Measurements from ENCODE around the gene CHRD.
"Not testable (repeated sequence)": the region's sequence is repeated elsewhere in the genome, so short reads cannot be mapped to it uniquely, and the experiment has no call there.

The CHRD gene

DNA sequence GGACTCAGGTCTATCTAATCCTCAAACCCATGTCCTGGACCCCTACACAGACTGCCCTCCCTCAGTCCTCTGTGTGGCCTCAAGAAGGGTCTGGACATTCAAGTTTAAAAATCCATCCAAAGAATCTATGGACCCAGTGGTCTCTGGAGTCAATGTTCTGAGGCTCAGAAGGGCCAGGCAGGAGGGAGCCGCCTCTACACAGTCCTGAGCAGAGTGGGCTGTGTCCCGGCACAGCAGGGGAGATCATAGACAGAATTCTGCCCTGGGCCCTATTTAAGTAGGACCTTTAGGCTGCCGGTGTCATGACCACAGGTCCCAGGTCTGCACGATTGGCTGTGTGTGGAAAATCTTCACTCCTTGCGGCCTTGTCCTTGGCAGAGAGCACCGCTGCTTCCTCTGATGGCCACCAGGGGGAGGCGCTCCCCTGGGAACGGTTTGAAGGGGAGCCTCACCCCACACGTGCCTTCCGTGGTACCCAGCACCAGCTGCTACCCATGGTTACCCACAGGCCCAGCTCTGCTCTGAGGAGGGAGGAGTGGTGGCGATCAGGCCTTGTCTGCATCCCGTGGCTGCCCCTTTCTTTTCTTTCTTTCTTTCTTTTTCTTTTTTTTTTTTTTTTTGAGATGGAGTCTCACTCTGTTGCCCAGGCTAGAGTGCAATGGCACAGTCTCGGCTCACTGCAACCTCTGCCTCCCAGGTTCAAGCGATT lies 37.9 kb downstream of the CHRD start:
- Histone ChIP-seq H3K9me3 (ENCODE audit: control insufficient read depth, low read length) (peaks cover 1% of the 10 kb centered on the region), H3K4me3 (ENCODE audit: low read length) (no peak overlapping the region), H3K9ac (ENCODE audit: low read length) (no peak overlapping the region), H3K36me3 (ENCODE audit: control insufficient read depth, insufficient read depth, low read length, severe bottlenecking) (no peaks in the 10 kb centered on the region), H3K27me3 (replicated peaks; ENCODE audit: control insufficient read depth, insufficient read depth, low read length) (peaks cover under 1% of the 10 kb centered on the region), H3K4me1 (ENCODE audit: control insufficient read depth, insufficient read depth, low read length) (no peaks in the 10 kb centered on the region)
- peak; percentile 75 for DNase-seq (ENCODE audit: low read depth)

DNA sequence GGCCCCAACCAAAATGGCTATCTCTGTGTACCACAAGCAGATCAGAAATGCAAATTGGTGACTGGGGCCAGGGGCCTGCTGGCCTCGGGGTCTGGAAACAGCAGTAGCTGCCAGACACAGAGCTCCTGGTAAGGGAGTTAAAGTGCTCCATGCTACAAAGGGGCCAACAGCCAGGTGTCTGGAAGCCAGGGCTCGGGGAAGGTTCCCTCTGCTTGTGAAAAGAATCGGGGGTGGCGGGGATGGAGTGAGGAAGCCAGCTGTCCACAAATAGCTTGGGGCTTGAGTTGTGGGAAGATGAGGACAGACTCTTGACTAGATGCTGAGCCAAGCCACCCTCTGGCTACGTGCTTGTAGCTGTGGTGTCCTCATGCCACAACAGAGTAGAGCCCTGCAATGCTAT lies 39.3 kb downstream of the CHRD start:
- H3K27me3 ChIP-seq (replicated peaks; ENCODE audit: control insufficient read depth, insufficient read depth, low read length): peaks cover 12% of the 10 kb centered on the region
- H3K9ac ChIP-seq (ENCODE audit: low read length): no peak overlapping the region
- DNase-seq (ENCODE audit: low read depth): no peak
- H3K9me3 ChIP-seq (ENCODE audit: control insufficient read depth, low read length): peaks cover 3% of the 10 kb centered on the region
- no peak overlapping the region for H3K4me3 ChIP-seq (ENCODE audit: low read length)
- H3K36me3 ChIP-seq (ENCODE audit: control insufficient read depth, insufficient read depth, low read length, severe bottlenecking): no peaks in the 10 kb centered on the region
- H3K4me1 ChIP-seq (ENCODE audit: control insufficient read depth, insufficient read depth, low read length): no peaks in the 10 kb centered on the region

DNA sequence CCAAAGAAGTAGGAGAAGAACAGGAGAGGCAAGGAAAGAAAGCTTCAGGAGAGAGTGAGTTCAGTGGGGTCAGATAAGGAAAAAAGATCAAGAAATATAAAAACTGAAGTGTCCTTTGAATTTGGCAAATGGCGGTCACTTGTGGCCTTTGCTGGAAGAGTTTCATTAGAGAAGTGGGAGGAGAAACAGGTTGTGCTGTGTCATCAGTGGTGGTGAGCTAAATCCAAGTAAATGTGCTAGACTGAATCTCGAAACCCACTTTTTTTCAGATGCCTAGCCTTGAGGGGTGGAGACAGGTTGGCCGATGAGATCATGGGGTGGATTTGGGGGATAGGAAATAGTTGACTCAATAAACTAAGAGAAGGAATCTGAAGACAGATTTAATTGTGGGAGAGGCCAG lies 43.7 kb downstream of the CHRD start:
- H3K27me3 ChIP-seq (replicated peaks; ENCODE audit: control insufficient read depth, insufficient read depth, low read length): peaks cover 15% of the 10 kb centered on the region
- H3K9me3 ChIP-seq (ENCODE audit: control insufficient read depth, low read length): peaks cover 3% of the 10 kb centered on the region
- peaks cover 4% of the 10 kb centered on the region for H3K4me1 ChIP-seq (ENCODE audit: control insufficient read depth, insufficient read depth, low read length)
- H3K9ac ChIP-seq (ENCODE audit: low read length): no peak overlapping the region
- no peaks in the 10 kb centered on the region for H3K36me3 ChIP-seq (ENCODE audit: control insufficient read depth, insufficient read depth, low read length, severe bottlenecking)
- no peak for DNase-seq (ENCODE audit: low read depth)
- H3K4me3 ChIP-seq (ENCODE audit: low read length): no peak overlapping the region

DNA sequence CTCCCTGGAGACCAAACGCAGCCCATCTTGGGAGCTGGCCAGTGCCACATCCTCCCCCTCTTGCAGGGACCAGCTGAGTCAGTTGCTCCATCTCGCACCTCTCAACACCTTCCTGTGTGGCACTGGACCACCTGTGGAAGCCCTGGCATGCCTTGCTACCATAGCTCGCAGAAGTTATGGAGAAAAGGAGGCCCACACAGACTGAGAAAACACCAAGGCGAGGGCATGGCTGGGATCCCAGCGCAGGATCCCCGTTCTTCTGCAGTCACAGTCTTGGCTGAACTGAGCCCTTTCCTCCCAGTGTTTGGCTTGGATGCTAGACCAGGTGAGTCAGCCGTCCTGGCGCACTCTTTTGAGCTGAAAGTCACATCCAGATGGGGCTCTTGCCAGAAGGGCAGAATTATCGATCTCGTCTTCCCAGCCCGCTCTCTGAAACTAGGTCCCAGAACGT lies 46.9 kb downstream of the CHRD start:
- Histone ChIP-seq H3K36me3 (ENCODE audit: control insufficient read depth, insufficient read depth, low read length, severe bottlenecking) (no peaks in the 10 kb centered on the region), H3K27me3 (replicated peaks; ENCODE audit: control insufficient read depth, insufficient read depth, low read length) (peaks cover 15% of the 10 kb centered on the region), H3K4me3 (ENCODE audit: low read length) (no peak overlapping the region), H3K9me3 (ENCODE audit: control insufficient read depth, low read length) (peaks cover 3% of the 10 kb centered on the region), H3K9ac (ENCODE audit: low read length) (no peak overlapping the region), H3K4me1 (ENCODE audit: control insufficient read depth, insufficient read depth, low read length) (peaks cover 7% of the 10 kb centered on the region)
- no peak for DNase-seq (ENCODE audit: low read depth)

DNA sequence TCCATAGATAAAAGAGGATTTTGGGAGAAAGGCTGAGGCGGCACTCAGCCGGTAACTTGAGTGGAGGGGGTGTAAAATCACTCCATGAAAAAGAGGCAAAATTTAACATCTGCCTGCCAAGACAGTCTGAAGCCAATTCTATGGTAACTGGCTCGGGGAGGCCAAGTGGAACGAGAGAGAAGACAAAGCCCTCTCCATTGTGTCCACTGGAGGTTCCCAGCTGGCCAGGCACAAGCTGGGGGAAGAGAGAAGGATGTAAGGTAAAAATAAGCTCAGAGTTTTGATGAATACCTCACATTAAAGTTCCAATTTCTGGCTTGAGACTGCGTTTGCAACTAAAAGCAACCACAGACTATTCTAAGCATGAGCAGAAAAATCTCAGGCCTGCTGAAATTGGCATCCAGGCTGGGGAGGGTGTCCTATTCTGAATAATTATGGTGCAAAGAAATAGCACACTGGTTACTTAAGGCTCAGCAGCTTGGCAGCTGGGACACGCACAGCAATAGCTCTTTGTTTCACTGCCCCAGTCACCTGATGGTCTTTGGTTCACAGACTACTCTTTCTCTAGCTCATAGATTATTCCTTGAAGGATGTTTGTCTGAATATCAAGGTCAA lies 48.8 kb downstream of the CHRD start:
- no peak overlapping the region for H3K9ac ChIP-seq (ENCODE audit: low read length)
- H3K4me1 ChIP-seq (ENCODE audit: control insufficient read depth, insufficient read depth, low read length): peaks cover 7% of the 10 kb centered on the region

DNA sequence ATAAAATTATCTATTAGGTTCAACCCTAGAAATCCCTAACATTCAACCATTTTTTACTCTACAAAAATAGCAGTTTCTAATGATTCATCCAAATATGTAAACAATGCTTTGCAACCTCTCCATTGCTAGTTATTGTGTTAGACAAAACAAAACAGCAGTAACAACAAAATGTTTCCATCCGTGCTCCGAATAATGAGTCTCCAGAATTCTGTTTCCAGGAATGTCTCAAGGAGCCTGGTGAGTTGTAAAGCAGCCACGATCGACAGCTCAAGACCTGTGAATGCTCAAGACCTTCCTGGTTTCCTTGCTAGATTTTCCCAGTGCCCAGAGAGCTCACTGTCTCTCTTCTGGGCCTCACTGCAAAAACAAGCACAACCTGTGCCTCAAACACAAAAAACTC lies 49.9 kb downstream of the CHRD start:
- Histone ChIP-seq H3K27me3 (replicated peaks; ENCODE audit: control insufficient read depth, insufficient read depth, low read length) (peaks cover 3% of the 10 kb centered on the region), H3K36me3 (ENCODE audit: control insufficient read depth, insufficient read depth, low read length, severe bottlenecking) (no peaks in the 10 kb centered on the region), H3K4me3 (ENCODE audit: low read length) (no peak overlapping the region), H3K9me3 (ENCODE audit: control insufficient read depth, low read length) (no peaks in the 10 kb centered on the region), H3K4me1 (ENCODE audit: control insufficient read depth, insufficient read depth, low read length) (peaks cover 7% of the 10 kb centered on the region), H3K9ac (ENCODE audit: low read length) (no peak overlapping the region)
- DNase-seq (ENCODE audit: low read depth): peak; percentile 15

More for the DNA sequence above, 48.8 kb downstream of the CHRD start:
- no peaks in the 10 kb centered on the region for H3K9me3 ChIP-seq (ENCODE audit: control insufficient read depth, low read length)
- peak; percentile 76 for DNase-seq (ENCODE audit: low read depth)
- no peak overlapping the region for H3K4me3 ChIP-seq (ENCODE audit: low read length)
- H3K36me3 ChIP-seq (ENCODE audit: control insufficient read depth, insufficient read depth, low read length, severe bottlenecking): no peaks in the 10 kb centered on the region
- peaks cover 5% of the 10 kb centered on the region for H3K27me3 ChIP-seq (replicated peaks; ENCODE audit: control insufficient read depth, insufficient read depth, low read length)

DNA sequence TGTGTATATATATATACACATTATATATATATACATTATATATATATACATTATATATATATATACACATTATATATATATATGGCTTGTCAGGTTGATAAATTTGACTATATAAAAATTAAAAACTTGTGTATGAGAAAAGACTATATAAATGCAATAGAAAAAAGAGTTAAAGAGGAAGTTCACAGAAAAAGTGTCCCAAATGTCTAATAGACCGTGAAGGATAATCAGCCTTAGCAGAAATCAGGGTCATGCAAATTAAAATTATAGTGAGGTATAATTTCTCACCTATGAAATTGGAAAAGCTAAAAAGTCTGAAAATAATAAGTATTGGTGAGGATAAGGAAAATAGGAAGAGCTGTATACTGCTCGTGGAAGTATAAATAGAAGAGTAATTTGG lies 51.1 kb downstream of the CHRD start:
- Histone ChIP-seq H3K4me1 (ENCODE audit: control insufficient read depth, insufficient read depth, low read length) (peaks cover 7% of the 10 kb centered on the region), H3K4me3 (ENCODE audit: low read length) (no peak overlapping the region), H3K36me3 (ENCODE audit: control insufficient read depth, insufficient read depth, low read length, severe bottlenecking) (no peaks in the 10 kb centered on the region), H3K27me3 (replicated peaks; ENCODE audit: control insufficient read depth, insufficient read depth, low read length) (peaks cover 3% of the 10 kb centered on the region), H3K9ac (ENCODE audit: low read length) (no peak overlapping the region), H3K9me3 (ENCODE audit: control insufficient read depth, low read length) (no peaks in the 10 kb centered on the region)
- DNase-seq (ENCODE audit: low read depth): no peak

DNA sequence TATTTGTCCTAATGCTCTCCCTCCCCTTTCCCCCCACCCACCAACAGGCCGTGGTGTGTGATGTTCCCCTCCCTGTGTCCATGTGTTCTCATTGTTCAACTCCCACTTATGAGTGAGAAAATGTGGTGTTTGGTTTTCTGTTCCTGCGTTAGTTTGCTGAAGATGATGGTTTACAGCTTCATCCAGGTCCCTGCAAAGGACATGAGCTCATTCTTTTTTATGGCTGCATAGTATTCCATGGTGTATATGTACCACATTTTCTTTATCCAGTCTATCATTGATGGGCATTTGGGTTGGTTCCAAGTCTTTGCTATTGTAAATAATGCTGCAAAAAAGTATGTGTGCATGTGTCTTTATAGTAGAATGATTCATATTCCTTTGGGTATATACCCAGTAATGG lies 53.3 kb downstream of the CHRD start:
- DNase-seq (ENCODE audit: low read depth); H3K9me3 ChIP-seq (ENCODE audit: control insufficient read depth, low read length); H3K27me3 ChIP-seq (replicated peaks; ENCODE audit: control insufficient read depth, insufficient read depth, low read length); H3K9ac ChIP-seq (ENCODE audit: low read length); H3K4me1 ChIP-seq (ENCODE audit: control insufficient read depth, insufficient read depth, low read length); H3K36me3 ChIP-seq (ENCODE audit: control insufficient read depth, insufficient read depth, low read length, severe bottlenecking); H3K4me3 ChIP-seq (ENCODE audit: low read length): not testable (repeated sequence)

DNA sequence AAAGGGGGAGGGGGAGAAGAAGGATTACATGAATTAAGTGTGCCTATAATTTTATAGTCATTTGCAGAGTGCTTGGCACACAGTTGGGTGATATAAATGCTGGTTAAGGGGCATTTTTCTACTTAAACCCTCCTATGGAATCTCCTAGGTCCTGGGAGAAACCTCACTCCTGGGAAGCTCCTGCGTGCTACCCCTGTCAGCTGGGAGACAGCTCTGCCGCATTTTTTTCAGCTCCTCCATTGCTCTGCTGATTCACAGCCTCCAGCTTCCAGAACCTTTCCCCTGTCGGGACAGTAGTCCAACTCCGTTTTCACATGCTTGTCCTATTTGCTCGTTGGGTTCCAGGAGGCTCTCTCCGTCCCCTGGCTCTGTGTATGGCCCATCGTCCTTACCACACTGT lies 59.2 kb downstream of the CHRD start:
- Histone ChIP-seq H3K9me3 (ENCODE audit: control insufficient read depth, low read length) (no peaks in the 10 kb centered on the region), H3K4me3 (ENCODE audit: low read length) (no peak overlapping the region), H3K27me3 (replicated peaks; ENCODE audit: control insufficient read depth, insufficient read depth, low read length) (peaks cover 11% of the 10 kb centered on the region), H3K9ac (ENCODE audit: low read length) (no peak overlapping the region), H3K4me1 (ENCODE audit: control insufficient read depth, insufficient read depth, low read length) (no peaks in the 10 kb centered on the region), H3K36me3 (ENCODE audit: control insufficient read depth, insufficient read depth, low read length, severe bottlenecking) (no peaks in the 10 kb centered on the region)
- DNase-seq (ENCODE audit: low read depth): no peak

Measured in adipocyte (in vitro differentiated cells).